SK-N-SH (cell line): ENCODE data around the gene NEGR1. TPM values are rescaled to one million over a fixed set of nuclear protein-coding genes. Genes with fewer than 3 reads are reported as not detected.

Source experiments
- CTCF ChIA-PET: fragments of 300-600, 350-600 bp; formaldehyde crosslinking; extraction: SDS; loops from one replicate; lab custom pipeline; 2021; lab: Yijun Ruan, JAX
- POLR2A ChIA-PET: fragments of 350-600 bp; sonication (Branson Sonifier 250); formaldehyde crosslinking; extraction: SDS; loops from one replicate; lab custom pipeline; 2020; ENCODE audit warnings: antibody characterized with exemption, inconsistent platforms; lab: Yijun Ruan, JAX
- DNase-seq: peaks from one replicate; pipeline ENCODE4 v3.0.0; 2012
- H2AFZ ChIP-seq: fragments of 200-600 bp; sonication (generic); 2 replicates; pipeline ENCODE4 v1.8.1; 2016; ENCODE audit warnings: antibody characterized with exemption, mild to moderate bottlenecking, low read depth
- H3F3A ChIP-seq: fragments of 200-600 bp; sonication (generic); replicated peaks from 2 replicates; pipeline ENCODE3; 2016; ENCODE audit warnings: antibody characterized with exemption, mild to moderate bottlenecking; ENCODE audit not compliant: insufficient read depth
- H3K27ac ChIP-seq, 2 experiments: fragments of 200-500 bp in 1 of 2; fragments of 200-600 bp in 1 of 2; sonication (Bioruptor generic) in 1 of 2; sonication (generic), shearing (Covaris generic) in 1 of 2; 2 replicates each; pipeline versions ENCODE4 v1.5.1 to v1.6.1; 2014 to 2016; ENCODE audit warnings: low read depth in 2 of 2, inconsistent platforms in 1 of 2, low read length in 1 of 2, mild to moderate bottlenecking in 1 of 2, mixed read lengths in 1 of 2
- H3K27me3 ChIP-seq: fragments of 200-600 bp; sonication (generic), shearing (Covaris generic); 2 replicates; pipeline ENCODE4 v1.6.1; 2016; ENCODE audit warnings: mixed run types; ENCODE audit not compliant: insufficient read depth
- H3K36me3 ChIP-seq, 2 experiments: fragments of 200-500 bp in 1 of 2; fragments of 200-600 bp in 1 of 2; sonication (Bioruptor generic) in 1 of 2; sonication (generic) in 1 of 2; replicated peaks in 1 of 2; 2 replicates each; pipeline versions ENCODE3 to v1.5.1; 2014 to 2016; ENCODE audit warnings: low read length in 1 of 2, mild to moderate bottlenecking in 1 of 2; ENCODE audit not compliant: insufficient read depth in 2 of 2, control insufficient read depth in 1 of 2
- H3K4me1 ChIP-seq, 2 experiments: fragments of 200-500 bp in 1 of 2; fragments of 200-600 bp in 1 of 2; sonication (Bioruptor generic) in 1 of 2; sonication (generic), shearing (Covaris generic) in 1 of 2; 2 replicates each; pipeline versions ENCODE4 v1.5.1 to v1.6.1; 2014 to 2016; ENCODE audit warnings: low read depth in 1 of 2, low read length in 1 of 2, mixed run types in 1 of 2; ENCODE audit not compliant: insufficient read depth in 2 of 2, control insufficient read depth in 1 of 2
- H3K4me2 ChIP-seq: fragments of 200-600 bp; sonication (generic), shearing (Covaris generic); 2 replicates; pipeline ENCODE4 v1.6.1; 2017; ENCODE audit warnings: mixed run types
- H3K4me3 ChIP-seq, 2 experiments: fragments of 200-500 bp in 1 of 2; fragments of 200-600 bp in 1 of 2; sonication (Bioruptor generic) in 1 of 2; sonication (generic), shearing (Covaris generic) in 1 of 2; 2 replicates each; pipeline versions ENCODE4 v1.5.1 to v1.8.1; 2014 to 2016; ENCODE audit warnings: low read depth in 2 of 2, inconsistent platforms in 1 of 2, low read length in 1 of 2, mild to moderate bottlenecking in 1 of 2, mixed read lengths in 1 of 2, moderate library complexity in 1 of 2
- H3K79me2 ChIP-seq: fragments of 200-600 bp; sonication (generic); 2 replicates; pipeline ENCODE4 v1.8.1; 2017; ENCODE audit warnings: mild to moderate bottlenecking; ENCODE audit not compliant: insufficient read depth
- H3K9ac ChIP-seq: fragments of 200-600 bp; sonication (generic); 2 replicates; pipeline ENCODE4 v1.6.1; 2017; ENCODE audit warnings: mixed run types
- H3K9me2 ChIP-seq: fragments of 200-600 bp; sonication (generic); 2 replicates; pipeline ENCODE4 v1.6.1; 2017; ENCODE audit warnings: mixed run types
- H3K9me3 ChIP-seq: fragments of 200-600 bp; sonication (generic); 2 replicates; pipeline ENCODE4 v1.6.1; 2017; ENCODE audit warnings: mixed run types, mild to moderate bottlenecking, moderate library complexity
- H4K20me1 ChIP-seq: fragments of 200-600 bp; sonication (generic); 2 replicates; pipeline ENCODE4 v1.6.1; 2017; ENCODE audit warnings: mild to moderate bottlenecking, mixed run types; ENCODE audit not compliant: insufficient read depth
- CTCF ChIP-seq: fragments of 200-600 bp; sonication (generic); IDR thresholded peaks from 2 replicates; pipeline ENCODE4 v1.6.1; 2017; ENCODE audit warnings: antibody characterized with exemption, mild to moderate bottlenecking, moderate library complexity
- ELF1 ChIP-seq: IDR thresholded peaks from 2 replicates; pipeline ENCODE4 v1.4.0; 2012
- EP300 ChIP-seq, 2 experiments: IDR thresholded peaks; 2 replicates each; pipeline versions ENCODE4 v1.4.0 to v1.6.1; 2012; ENCODE audit warnings: borderline replicate concordance in 1 of 2, low read depth in 1 of 2, low read length in 1 of 2
- FOSL2 ChIP-seq: IDR thresholded peaks from 2 replicates; pipeline ENCODE4 v1.4.0; 2012; ENCODE audit warnings: low read depth, mild to moderate bottlenecking, moderate library complexity, borderline replicate concordance
- GABPA ChIP-seq: IDR thresholded peaks from 2 replicates; pipeline ENCODE4 v1.4.0; 2012; ENCODE audit warnings: low read depth, mild to moderate bottlenecking
- GATA2 ChIP-seq: sonication (generic); formaldehyde crosslinking; IDR thresholded peaks from 2 replicates; pipeline ENCODE4 v1.5.0; 2020; ENCODE audit warnings: mild to moderate bottlenecking, missing genetic modification reagents
- IRF3 ChIP-seq: fragments of 150-350 bp; IDR thresholded peaks from 2 replicates; pipeline ENCODE4 v1.6.1; 2016; ENCODE audit warnings: mild to moderate bottlenecking, low read depth, low read length
- PBX3 ChIP-seq: IDR thresholded peaks from 2 replicates; pipeline ENCODE4; 2012
- POLR2AphosphoS5 ChIP-seq: IDR thresholded peaks from 2 replicates; pipeline ENCODE4 v1.6.1; 2012; ENCODE audit warnings: low read depth, low read length
- RAD21 ChIP-seq: IDR thresholded peaks from 2 replicates; pipeline ENCODE4 v1.6.1; 2012; ENCODE audit warnings: mild to moderate bottlenecking, low read length
- RFX5 ChIP-seq: IDR thresholded peaks from 2 replicates; pipeline ENCODE4 v1.6.1; 2012; ENCODE audit warnings: mild to moderate bottlenecking, improper control_type of control experiment, low read length
- RXRA ChIP-seq: IDR thresholded peaks from 2 replicates; pipeline ENCODE4 v1.4.0; 2012; ENCODE audit warnings: low read depth, mild to moderate bottlenecking, borderline replicate concordance
- USF1 ChIP-seq: IDR thresholded peaks from 2 replicates; pipeline ENCODE4 v1.4.0; 2012; ENCODE audit warnings: low read depth, borderline replicate concordance
- USF2 ChIP-seq: fragments of 150-350 bp; IDR thresholded peaks from 2 replicates; pipeline ENCODE4 v1.6.1; 2017; ENCODE audit warnings: antibody characterized with exemption, low read length, low read depth, borderline replicate concordance
- YY1 ChIP-seq: IDR thresholded peaks from 2 replicates; pipeline ENCODE4 v1.4.0; 2012; ENCODE audit warnings: low read depth, mild to moderate bottlenecking
- WGBS: methylation state at CpG from one replicate; pipeline ENCODE4 v1.1.6; 2017; ENCODE audit warnings: low lambda C conversion rate; 5-methylcytosine and 5-hydroxymethylcytosine counted together
- polyA plus RNA-seq, 3 experiments: library from polyadenylated mRNA; depleted of rRNA; stranded (reverse); fragments of >200 nt; gene quantifications; 2 replicates each; pipeline ENCODE4 v1.2.3, GENCODE V29; 2012

NEGR1 gene
- polyA plus RNA-seq, 1 of the 3 experiments (the other 2 are of a cell fraction) = 0.21 TPM

GRCh38 chr1:72111662-72112061 lies 170.7 kb downstream of the NEGR1 start:
- Histone ChIP-seq H3K9me2 (no peaks in the 10 kb centered on the region), H3K27me3 (no peaks in the 10 kb centered on the region), H4K20me1 (no peaks in the 10 kb centered on the region), H3F3A (no peaks in the 10 kb centered on the region), H3K9ac (no peak overlapping the region), H3K4me3 (no peak overlapping the region), H3K27ac (no peak overlapping the region), H2AFZ (no peak overlapping the region), H3K9me3 (no peaks in the 10 kb centered on the region)
- POLR2A ChIA-PET = no interaction called here
- TF ChIP-seq RXRA = no peak
- TF ChIP-seq USF1 = no peak
- TF ChIP-seq YY1 = no peak
- TF ChIP-seq POLR2AphosphoS5 = no peak
- TF ChIP-seq EP300 (IDR thresholded peaks at IDR 0.05; ENCODE audit: borderline replicate concordance in 1 of 2, low read depth in 1 of 2, low read length in 1 of 2) = no peak
- TF ChIP-seq USF2 = no peak
- TF ChIP-seq CTCF = no peak
- TF ChIP-seq IRF3 = no peak
- TF ChIP-seq GATA2 = no peak
- no peak for TF ChIP-seq RFX5
- TF ChIP-seq, all 33 proteins: peak for 0
- CTCF ChIA-PET = interaction anchor here (0.6 kb wide), 1 partner anchor 161 kb away, joined by 4 read pairs; no protein-coding TSS in a partner anchor
- Histone ChIP-seq H3K36me3 (no peaks in the 10 kb centered on the region), H3K4me1 (peaks cover 0 to 9% of the 10 kb centered on the region in 2 experiments; a peak in 1 of 4 replicates), H3K79me2 (no peaks in the 10 kb centered on the region), H3K4me2 (no peak overlapping the region)
- DNase-seq = no peak
- 42% methylated on average over 4 of the region's 4 CpGs for WGBS

GRCh38 chr1:72109916-72110315 lies 172.4 kb downstream of the NEGR1 start:
- no peaks in the 10 kb centered on the region for H3K79me2 ChIP-seq
- 81% methylated on average over 2 of the region's 2 CpGs for WGBS
- no peak overlapping the region for H3K9ac ChIP-seq
- H3F3A ChIP-seq = no peaks in the 10 kb centered on the region
- no peaks in the 10 kb centered on the region for H3K36me3 ChIP-seq
- no peaks in the 10 kb centered on the region for H3K27me3 ChIP-seq
- H3K4me3 ChIP-seq = no peak overlapping the region
- DNase-seq = no peak
- H3K9me3 ChIP-seq = no peaks in the 10 kb centered on the region
- CTCF ChIA-PET = no interaction called here
- TF ChIP-seq RAD21 (no peak), EP300 (IDR thresholded peaks at IDR 0.05; ENCODE audit: borderline replicate concordance in 1 of 2, low read depth in 1 of 2, low read length in 1 of 2) (no peak), ELF1 (no peak), RFX5 (no peak), GABPA (no peak), POLR2AphosphoS5 (no peak), GATA2 (no peak), PBX3 (no peak), FOSL2 (no peak), IRF3 (no peak)
- TF ChIP-seq, all 33 proteins: peak for 0
- peaks cover 0 to 9% of the 10 kb centered on the region in 2 experiments; a peak in 1 of 4 replicates for H3K4me1 ChIP-seq
- H3K9me2 ChIP-seq = no peaks in the 10 kb centered on the region
- no peaks in the 10 kb centered on the region for H4K20me1 ChIP-seq
- no peak overlapping the region for H3K4me2 ChIP-seq
- POLR2A ChIA-PET = no interaction called here
- H2AFZ ChIP-seq = no peak overlapping the region
- no peak overlapping the region for H3K27ac ChIP-seq
